Middle frontal gyrus (tissue), 1 donor: ENCODE data around the gene NFS1.
"Not testable (repeated sequence)": the region's sequence is repeated elsewhere in the genome, so short reads cannot be mapped to it uniquely, and the experiment has no call there.

Source experiments
- DNase-seq: peaks from one replicate; pipeline ENCODE4 v3.0.0-alpha.2; 2015; ENCODE audit warnings: low spot score; ENCODE audit errors: extremely low spot score

Gene NFS1

GRCh38 chr20:35729836-35730582 lies 30.9 kb upstream of the NFS1 start:
- no peak for DNase-seq

GRCh38 chr20:35729283-35729807 lies 30.2 kb upstream of the NFS1 start:
- DNase-seq: no peak

DNA sequence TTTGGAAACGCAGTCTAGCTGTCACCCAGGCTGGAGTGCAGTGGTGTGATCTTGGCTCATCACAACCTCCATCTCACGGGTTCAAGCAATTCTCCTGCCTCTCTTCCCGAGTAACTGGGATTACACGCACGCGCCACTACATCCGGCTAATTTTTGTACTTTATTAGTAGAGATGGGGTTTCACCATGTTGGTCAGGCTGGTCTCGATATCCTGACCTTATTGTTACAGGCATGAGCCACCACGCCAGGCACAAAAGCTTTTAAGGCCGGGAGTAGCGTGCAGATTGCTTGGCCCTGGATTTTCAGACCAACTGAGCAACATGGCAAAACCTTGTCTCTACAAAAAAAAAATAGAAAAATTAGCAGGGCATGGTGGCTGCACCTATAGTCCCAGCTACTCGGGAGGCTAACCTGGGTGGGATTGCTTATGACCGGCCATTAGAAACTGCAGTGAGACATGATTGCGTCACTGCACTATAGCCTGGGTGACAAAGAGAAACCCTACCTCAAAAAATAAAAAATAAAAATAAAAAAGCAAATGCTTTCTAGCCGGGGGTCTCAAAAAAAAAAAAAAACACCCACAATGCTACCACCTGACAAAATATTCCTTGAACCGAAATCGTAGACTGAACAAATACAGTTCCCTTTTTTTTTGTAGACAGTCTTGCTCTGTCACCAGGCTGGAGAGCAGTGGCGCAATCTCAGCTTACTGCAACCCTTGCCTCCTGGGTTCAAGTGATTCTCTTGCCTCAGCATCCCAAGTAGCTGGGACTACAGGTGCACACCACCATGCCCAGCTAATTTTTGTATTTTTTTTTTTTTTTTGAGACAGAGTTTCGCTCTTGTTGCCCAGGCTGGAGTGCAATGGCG lies 27.9 kb upstream of the NFS1 start:
- DNase-seq: no peak

GRCh38 chr20:35724321-35725230 lies 25.4 kb upstream of the NFS1 start:
- no peak for DNase-seq

GRCh38 chr20:35723652-35724320 lies 24.6 kb upstream of the NFS1 start:
- not testable (repeated sequence) for DNase-seq

GRCh38 chr20:35723275-35723639 lies 24.1 kb upstream of the NFS1 start:
- DNase-seq: not testable (repeated sequence)

- DNase-seq: no peak
Measured at GRCh38 chr20:35721621-35722020, 22.5 kb upstream of the NFS1 start.

- no peak for DNase-seq
Measured at GRCh38 chr20:35721219-35721618, 22.1 kb upstream of the NFS1 start.

- no peak for DNase-seq
Measured at GRCh38 chr20:35720165-35721123, 21.3 kb upstream of the NFS1 start.

DNA sequence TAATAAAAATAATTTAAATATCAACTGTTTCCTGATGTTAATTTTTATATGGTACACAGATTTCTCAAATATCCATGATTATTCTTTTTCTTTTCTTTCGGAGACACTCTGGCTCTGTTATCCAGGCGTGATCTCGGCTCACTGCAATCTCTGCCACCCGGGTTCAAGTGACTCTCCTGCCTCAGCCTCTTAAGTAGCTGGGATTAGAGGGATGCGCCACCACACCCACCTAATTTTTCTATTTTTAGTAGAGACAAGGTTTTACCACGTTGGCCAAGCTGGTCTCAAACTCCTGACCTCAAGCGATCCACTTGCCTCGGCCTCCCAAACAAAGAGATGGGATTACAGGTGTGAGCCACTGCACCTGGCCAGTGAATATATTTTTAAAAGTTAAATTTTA lies 20.6 kb upstream of the NFS1 start:
- no peak for DNase-seq

GRCh38 chr20:35718972-35719635 lies 20.0 kb upstream of the NFS1 start:
- no peak for DNase-seq

- DNase-seq: not testable (repeated sequence)
Measured at GRCh38 chr20:35718321-35718720, 19.2 kb upstream of the NFS1 start.

- no peak for DNase-seq
Measured at GRCh38 chr20:35716330-35716729, 17.2 kb upstream of the NFS1 start.

DNA sequence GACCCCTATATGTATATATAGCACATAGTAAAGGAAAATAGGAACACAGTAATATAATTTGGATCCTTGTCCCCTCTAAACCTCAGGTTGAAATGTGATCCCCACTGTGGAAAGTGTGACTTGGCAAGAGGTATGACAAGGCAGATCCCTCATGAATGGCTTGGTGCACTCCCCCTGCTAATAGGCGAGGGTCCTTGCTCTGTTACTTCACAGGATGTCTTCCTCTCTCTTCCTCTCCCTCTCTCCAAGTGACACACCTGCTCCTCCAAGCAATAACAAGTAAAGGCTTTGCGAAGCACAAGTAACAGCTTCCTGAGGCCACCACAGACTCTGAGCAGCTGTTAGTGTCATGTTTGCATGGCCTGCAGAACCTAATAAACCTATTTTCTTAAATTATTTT lies 16.5 kb upstream of the NFS1 start:
- no peak for DNase-seq

GRCh38 chr20:35714127-35714526 lies 15.0 kb upstream of the NFS1 start:
- no peak for DNase-seq

GRCh38 chr20:35713120-35713519 lies 14.0 kb upstream of the NFS1 start:
- not testable (repeated sequence) for DNase-seq

DNA sequence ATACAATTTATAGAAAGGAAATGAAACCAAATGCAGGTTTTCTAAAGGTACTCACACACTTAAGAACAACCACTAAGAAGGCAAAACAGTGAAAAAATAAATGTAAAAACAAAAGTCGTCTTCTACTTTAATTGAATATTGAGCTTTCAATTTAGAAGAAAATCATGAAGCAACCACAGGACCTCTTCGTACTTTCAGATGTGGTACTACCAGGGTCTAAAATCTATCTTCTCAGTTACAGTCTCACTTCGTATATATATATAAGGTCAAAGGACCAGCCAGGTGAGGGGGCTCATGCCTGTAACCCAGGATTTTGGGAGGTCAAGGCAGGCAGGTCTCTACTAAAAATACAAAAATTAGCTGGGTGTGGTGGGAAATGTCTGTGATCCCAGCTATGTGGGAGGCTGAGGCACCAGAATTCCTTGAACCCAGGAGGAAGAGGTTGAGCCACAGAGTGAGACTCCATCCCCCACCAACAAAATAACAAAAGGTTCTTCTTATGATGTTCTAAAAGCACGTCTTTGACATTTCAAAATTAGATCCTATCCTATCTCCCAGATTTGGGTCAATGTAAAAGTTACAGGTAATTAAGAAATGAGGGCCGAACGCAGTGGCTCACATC lies 12.5 kb upstream of the NFS1 start:
- no peak for DNase-seq

DNA sequence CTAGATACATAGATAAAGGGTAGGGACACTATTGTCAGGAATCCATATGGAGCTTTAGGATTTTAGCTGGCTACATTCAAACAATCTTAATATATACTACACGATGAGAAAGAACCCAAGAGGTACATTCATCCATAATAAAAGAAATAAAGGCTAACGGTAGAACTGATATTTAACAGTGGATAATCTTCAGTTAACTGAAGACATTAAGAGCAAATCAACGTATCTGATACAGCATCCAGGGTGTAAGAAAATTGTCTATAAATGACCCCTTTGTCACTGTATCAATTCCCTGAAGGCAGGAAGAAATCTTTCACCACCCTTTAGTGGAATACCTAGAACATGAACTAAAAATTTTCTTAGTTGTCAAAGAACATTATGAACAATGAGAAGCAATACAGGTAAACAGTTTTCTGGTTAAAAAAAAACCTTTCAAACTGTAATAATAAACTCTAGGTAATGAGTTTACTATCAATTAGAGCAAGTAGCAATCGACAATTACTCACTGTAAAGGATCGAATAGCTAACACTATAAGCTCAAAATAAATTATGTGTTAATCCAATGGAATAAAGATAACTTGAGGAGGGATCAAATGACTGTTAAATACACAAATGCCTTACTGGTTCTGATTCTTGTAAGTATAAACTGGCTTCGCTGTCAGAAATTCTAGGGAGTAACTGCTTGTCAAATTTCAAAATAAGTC lies 11.9 kb upstream of the NFS1 start:
- no peak for DNase-seq
